Heart left ventricle (tissue), 16 donors: ENCODE results near the gene PUDP. TPM values are rescaled to one million over a fixed set of nuclear protein-coding genes. Genes with fewer than 3 reads are reported as not detected.
A peak's percentile ranks its signal among the peaks of the same experiment; 100 is the strongest.

ENCODE experiments used
- ATAC-seq, 4 donors: fragments of 200-7000 bp; cut with Tn5 transposase; one replicate each; pipeline ENCODE4 v1.9.1; 2020 to 2022; ENCODE audit warnings: moderate library complexity in 4 of 4, mild to moderate bottlenecking in 3 of 4, moderate number of reproducible peaks in 1 of 4
- DNase-seq, 5 donors: peaks; one replicate each; pipeline ENCODE4 v3.0.0-alpha.2; 2020
- H3K27ac ChIP-seq, 12 donors: fragments of 200-600 bp; sonication (generic) in 4 of 12; one replicate each; pipeline versions ENCODE4 v1.5.0 to v1.8.0; 2016 to 2022; ENCODE audit warnings: mild to moderate bottlenecking in 2 of 12
- H3K27me3 ChIP-seq, 9 donors: fragments of 200-600 bp; sonication (generic) in 2 of 9; one replicate each; pipeline versions ENCODE4 v1.5.1 to v1.8.0; 2016 to 2022; ENCODE audit warnings: mild to moderate bottlenecking in 3 of 9
- H3K36me3 ChIP-seq, 9 donors: fragments of 200-600 bp; sonication (generic) in 2 of 9; one replicate each; pipeline versions ENCODE4 v1.5.0 to v1.8.0; 2018 to 2022; ENCODE audit warnings: mild to moderate bottlenecking in 2 of 9
- H3K4me1 ChIP-seq, 12 donors: fragments of 200-600 bp; sonication (generic) in 4 of 12; one replicate each; pipeline versions ENCODE4 v1.5.0 to v1.8.0; 2016 to 2022; ENCODE audit warnings: mild to moderate bottlenecking in 3 of 12
- H3K4me3 ChIP-seq, 12 donors: fragments of 200-600 bp; sonication (generic) in 4 of 12; one replicate each; pipeline versions ENCODE4 v1.5.0 to v1.8.0; 2017 to 2022; ENCODE audit warnings: mild to moderate bottlenecking in 9 of 12, moderate library complexity in 4 of 12
- H3K9me3 ChIP-seq, 12 donors: fragments of 200-600 bp; sonication (generic) in 4 of 12; one replicate each; pipeline versions ENCODE4 v1.5.0 to v1.8.0; 2016 to 2022; ENCODE audit warnings: mild to moderate bottlenecking in 1 of 12
- CTCF ChIP-seq, 12 donors: fragments of 200-600 bp; sonication (generic) in 4 of 12; IDR thresholded peaks; one replicate each; pipeline versions ENCODE4 v1.5.0 to v1.8.0; 2018 to 2022; ENCODE audit warnings: antibody characterized with exemption in 12 of 12, mild to moderate bottlenecking in 5 of 12
- POLR2A ChIP-seq, 2 donors: fragments of 450-650 bp; IDR thresholded peaks; one replicate each; pipeline ENCODE4 v1.6.1; 2017; ENCODE audit warnings: antibody characterized with exemption in 2 of 2, mild to moderate bottlenecking in 2 of 2, moderate library complexity in 2 of 2
- WGBS, 4 donors: extraction: QIAGEN DNeasy Blood & Tissue Kit in 2 of 4; methylation state at CpG; one replicate each; pipeline versions ENCODE4 v1.1.5 to v1.1.7; 2013 to 2018; 5-methylcytosine and 5-hydroxymethylcytosine counted together
- intact Hi-C, 10 donors: fragments of 100-400 bp; cut with DNase I; formaldehyde crosslinking; loops; one replicate each; pipeline versions ENCODE4 v1.11.1 to v1.14.2; 2022
- long read RNA-seq, 3 donors: library from polyadenylated mRNA; unstranded; transcript quantifications; one replicate each; pipeline ENCODE4 v2.0.0, GENCODE V29; 2020 to 2021
- polyA plus RNA-seq, 2 donors: library from polyadenylated mRNA; stranded (reverse); fragments of 200-250 nt; gene quantifications; one replicate each; pipeline ENCODE4 v1.2.3, GENCODE V29; 2013
- total RNA-seq, 9 donors: library from RNA; depleted of rRNA in 2 of 9; stranded (reverse); fragments of >200 nt in 2 of 9; fragmentation: NEBNext Ultra II Directional in 3 of 9; extraction: Animal tissue kit (Norgen Biotek cat#: 25700) in 3 of 9; gene quantifications; one replicate each; pipeline versions ENCODE4 v1.1.0 to v1.2.4, GENCODE V29; 2016 to 2023
- donor health status: ischemic (EF 13 %, LVEDD 7.1; RV severe dilation, severe dysfunction).
- donor health status: healthy with polysubstance abuse.
- donor health status: DM: no; HTN: yes; CAD: no.
- donor health status: DM: no; HTN: no; CAD: no.
- donor health status: ischemic (EF 25% LVEDD 6.9; RV normal size, moderate dysfunction).
- donor health status: ischemic (EF 25% LVEDD 5.7; RV mildly dilated, moderate dysfunction).
- donor health status: healthy.
- donor health status: DM: yes; HTN: yes; CAD: no.
- donor health status: ischemic (EF 35%, LVEDD 5.7; RV mildly dilated, moderate dysfunction).
- donor health status: nonischemic (EF 11% LVEDD 7.7; RV severe dilation, severe dysfunction).
- donor health status: DM: yes; HTN: yes; CAD: no.
- donor health status: PGD.
- donor health status: ischemic (EF 29% LVEDD 5.4; RV normal size, mild dysfunction).
- donor health status: nonischemic (EF 23%, LVEDD 6.1; RV moderate dilation, normal function).

PUDP gene
- total RNA-seq = 10 to 100 TPM; 17.4 to 36.4 (median 26.3) TPM
- polyA plus RNA-seq = 10 to 100 TPM; 11.2 to 22.8 TPM
- long read RNA-seq, donor 1, transcript PUDP-201 (4 exons, 2,140 nt) = major isoform, 35 of 46 reads
- long read RNA-seq, donor 1, partial matches to known transcripts = 9 of 46 reads
- long read RNA-seq, donor 1, other reads (novel, unspliced or antisense) = 0 of 46 reads
- long read RNA-seq, donor 2, transcript PUDP-201 (4 exons, 2,140 nt) = major isoform, 95 of 104 reads
- long read RNA-seq, donor 2, partial matches to known transcripts = 6 of 104 reads
- long read RNA-seq, donor 2, other reads (novel, unspliced or antisense) = 2 of 104 reads
- long read RNA-seq, donor 3, transcript PUDP-201 (4 exons, 2,140 nt) = major isoform, 22 of 25 reads
- long read RNA-seq, donor 3, partial matches to known transcripts = 1 of 25 reads
- long read RNA-seq, donor 3, other reads (novel, unspliced or antisense) = 2 of 25 reads

- Histone ChIP-seq H3K36me3 (no peaks in the 10 kb centered on the region), H3K9me3 (no peaks in the 10 kb centered on the region), H3K27me3 (no peaks in the 10 kb centered on the region), H3K4me1 (peaks cover 0 to 24% (median 3%) of the 10 kb centered on the region in 12 donors), H3K27ac (peak within 1 kb of the TSS; percentile 79 to 95 (median 89)), H3K4me3 (peak within 1 kb of the TSS; percentile 60 to 97 (median 78))
- DNase-seq (peak; percentile 81 to 94 (median 92)), ATAC-seq (peak; percentile 95 to 97 (median 96))
- WGBS, 4 donors = 0 to 1% (median 0%) methylated on average over 23 to 76 of the region's 76 CpGs
- intact Hi-C loops = no loop called here
- TF ChIP-seq CTCF (IDR thresholded peaks at IDR 0.05) (peak in 7 of 12 donors; percentile 10 to 61 (median 41)), POLR2A (IDR thresholded peaks at IDR 0.05) (peak in 1 of 2 donors; percentile 45)
Observed at GRCh38 chrX:7147978-7148854, at the start of gene PUDP. PUDP (minus strand) TSS chrX:7148153; CDS start chrX:7148113, 40 bp downstream.

GRCh38 chrX:7194606-7195005 is 46.7 kb upstream of the PUDP start:
- TF ChIP-seq CTCF (IDR thresholded peaks at IDR 0.05) (no peak), POLR2A (IDR thresholded peaks at IDR 0.05) (no peak)
- 96 to 98% (median 97%) methylated on average over 11 of the region's 11 CpGs for WGBS, 4 donors

GRCh38 chrX:7192871-7193270 is 44.9 kb upstream of the PUDP start:
- TF ChIP-seq POLR2A (IDR thresholded peaks at IDR 0.05) (no peak), CTCF (IDR thresholded peaks at IDR 0.05) (no peak)
- no peak for ATAC-seq
- no peaks in the 10 kb centered on the region for H3K36me3 ChIP-seq
- no peak for DNase-seq
- H3K9me3 ChIP-seq = no peaks in the 10 kb centered on the region
- H3K4me1 ChIP-seq = no peaks in the 10 kb centered on the region
- H3K4me3 ChIP-seq = no peak overlapping the region
- H3K27me3 ChIP-seq = no peaks in the 10 kb centered on the region
- 96 to 98% (median 97%) methylated on average over 7 of the region's 7 CpGs for WGBS, 4 donors
- no peak overlapping the region for H3K27ac ChIP-seq
- intact Hi-C loops = no loop called here

More at GRCh38 chrX:7194606-7195005, 46.7 kb upstream of the PUDP start:
- H3K9me3 ChIP-seq = no peaks in the 10 kb centered on the region
- no peak overlapping the region for H3K4me3 ChIP-seq
- H3K36me3 ChIP-seq = no peaks in the 10 kb centered on the region
- intact Hi-C loops = no loop called here
- H3K4me1 ChIP-seq = no peaks in the 10 kb centered on the region
- no peaks in the 10 kb centered on the region for H3K27me3 ChIP-seq
- ATAC-seq (no peak), DNase-seq (no peak)
- H3K27ac ChIP-seq = no peak overlapping the region

- H3K9me3 ChIP-seq = no peaks in the 10 kb centered on the region
Observed at GRCh38 chrX:7191681-7192110, 43.7 kb upstream of the PUDP start.

More at GRCh38 chrX:7191681-7192110, 43.7 kb upstream of the PUDP start:
- Histone ChIP-seq H3K4me3 (no peak overlapping the region), H3K36me3 (no peaks in the 10 kb centered on the region), H3K4me1 (no peaks in the 10 kb centered on the region), H3K27me3 (no peaks in the 10 kb centered on the region), H3K27ac (no peak overlapping the region)
- intact Hi-C loops = no loop called here
- DNase-seq = no peak
- no peak for TF ChIP-seq POLR2A (IDR thresholded peaks at IDR 0.05)
- peak in 1 of 12 donors; percentile 6 for TF ChIP-seq CTCF (IDR thresholded peaks at IDR 0.05)
- no peak for ATAC-seq
- 83 to 90% (median 87%) methylated on average over 2 of the region's 2 CpGs for WGBS, 4 donors
